Osteoblast (primary cell): ENCODE results near the gene PPP1R14B. TPM values are rescaled to one million over a fixed set of nuclear protein-coding genes. Genes with fewer than 3 reads are reported as not detected.

Source experiments
- DNase-seq: peaks from one replicate; pipeline ENCODE4 v3.0.0; 2011; ENCODE audit warnings: low spot score, mixed read lengths; ENCODE audit not compliant: insufficient read length; ENCODE audit errors: missing footprints
- H2AFZ ChIP-seq: 2 replicates; pipeline ENCODE4 v1.6.0; 2011; ENCODE audit warnings: mild to moderate bottlenecking, low read length
- H3K27ac ChIP-seq: 2 replicates; pipeline ENCODE4 v1.5.1; 2011; ENCODE audit warnings: mild to moderate bottlenecking, low read depth, low read length, moderate library complexity
- H3K27me3 ChIP-seq: 2 replicates; pipeline ENCODE4 v1.6.0; 2012; ENCODE audit warnings: mild to moderate bottlenecking, control low read depth, inconsistent platforms, low read length, moderate library complexity; ENCODE audit not compliant: insufficient read depth
- H3K36me3 ChIP-seq: 2 replicates; pipeline ENCODE4 v1.5.1; 2011; ENCODE audit warnings: mild to moderate bottlenecking, low read length, control low read depth, moderate library complexity; ENCODE audit not compliant: insufficient read depth
- H3K4me1 ChIP-seq: 2 replicates; pipeline ENCODE4 v1.5.1; 2011; ENCODE audit warnings: mild to moderate bottlenecking, low read length, control low read depth, moderate library complexity; ENCODE audit not compliant: insufficient read depth
- H3K4me2 ChIP-seq: 2 replicates; pipeline ENCODE4 v1.6.0; 2011; ENCODE audit warnings: mild to moderate bottlenecking, low read length; ENCODE audit not compliant: insufficient read depth
- H3K4me3 ChIP-seq: fragments of 200-600 bp; sonication (generic); 3 replicates; pipeline ENCODE4 v1.5.1; 2012; ENCODE audit warnings: mild to moderate bottlenecking, low read length, inconsistent platforms; ENCODE audit not compliant: insufficient read depth
- H3K79me2 ChIP-seq: 2 replicates; pipeline ENCODE4 v1.6.0; 2012; ENCODE audit warnings: mild to moderate bottlenecking, low read length, control low read depth, inconsistent platforms; ENCODE audit not compliant: insufficient read depth
- H3K9me3 ChIP-seq: 2 replicates; pipeline ENCODE4 v1.5.1; 2011; ENCODE audit warnings: low read depth, low read length, control low read depth
- H4K20me1 ChIP-seq: 2 replicates; pipeline ENCODE4 v1.6.0; 2012; ENCODE audit warnings: mild to moderate bottlenecking, low read length, control low read depth; ENCODE audit not compliant: insufficient read depth
- CTCF ChIP-seq: IDR thresholded peaks from 2 replicates; pipeline ENCODE4 v1.5.1; 2011; ENCODE audit warnings: mild to moderate bottlenecking, low read depth, low read length, moderate library complexity; ENCODE audit errors: extremely low read depth
- total RNA-seq: library from RNA; depleted of rRNA; stranded (reverse); fragments of >200 nt; gene quantifications from 2 replicates; pipeline ENCODE4 v1.2.3, GENCODE V29; 2012

Gene PPP1R14B
- total RNA-seq, 1 donor, result 136 TPM

GRCh38 chr11:64241241-64241490 lies 5.6 kb downstream of the PPP1R14B start:
- H4K20me1 ChIP-seq, result peaks cover 8% of the 10 kb centered on the region
- peak overlapping the region; percentile 96 for H3K27ac ChIP-seq
- no peaks in the 10 kb centered on the region for H3K27me3 ChIP-seq
- H3K4me2 ChIP-seq, result peak overlapping the region; percentile 91
- peaks cover 41% of the 10 kb centered on the region for H3K79me2 ChIP-seq
- peaks cover 29% of the 10 kb centered on the region for H3K4me1 ChIP-seq
- peak overlapping the region; percentile 70 for H2AFZ ChIP-seq
- H3K4me3 ChIP-seq, result peak overlapping the region; percentile 87
- no peak for TF ChIP-seq CTCF
- H3K36me3 ChIP-seq, result peaks cover 20% of the 10 kb centered on the region
- no peaks in the 10 kb centered on the region for H3K9me3 ChIP-seq
- peak; percentile 99 for DNase-seq

GRCh38 chr11:64240435-64241240 lies 6.1 kb downstream of the PPP1R14B start, which contains the start of gene FKBP2:
Gene FKBP2, plus strand, starts transcription at chr11:64241095. Its CDS starts 1,293 bp downstream, at chr11:64242388.
- Histone ChIP-seq H3K27ac (peak within 1 kb of the TSS; percentile 96), H3K9me3 (no peaks in the 10 kb centered on the region), H4K20me1 (peaks cover 11% of the 10 kb centered on the region), H3K36me3 (peaks cover 20% of the 10 kb centered on the region), H3K4me3 (peak within 1 kb of the TSS; percentile 87), H3K27me3 (no peaks in the 10 kb centered on the region), H3K79me2 (peaks cover 37% of the 10 kb centered on the region), H2AFZ (peak within 1 kb of the TSS; percentile 94), H3K4me2 (peak within 1 kb of the TSS; percentile 91), H3K4me1 (peaks cover 31% of the 10 kb centered on the region)
- no peak for TF ChIP-seq CTCF
- peak; percentile 100 for DNase-seq

- Histone ChIP-seq H3K36me3 (peaks cover 20% of the 10 kb centered on the region), H3K4me2 (peak overlapping the region; percentile 91), H2AFZ (no peak overlapping the region), H3K9me3 (no peaks in the 10 kb centered on the region), H4K20me1 (peaks cover 12% of the 10 kb centered on the region), H3K27me3 (no peaks in the 10 kb centered on the region), H3K4me3 (peak overlapping the region; percentile 87), H3K27ac (peak overlapping the region; percentile 96), H3K79me2 (peaks cover 36% of the 10 kb centered on the region), H3K4me1 (peaks cover 30% of the 10 kb centered on the region)
- no peak for TF ChIP-seq CTCF
- DNase-seq, result no peak
Observed at GRCh38 chr11:64239662-64240434, 6.9 kb downstream of the PPP1R14B start.

- Histone ChIP-seq H3K27me3 (no peaks in the 10 kb centered on the region), H2AFZ (no peak overlapping the region), H3K4me2 (no peak overlapping the region), H3K4me3 (no peak overlapping the region), H3K4me1 (peaks cover 28% of the 10 kb centered on the region), H4K20me1 (peaks cover 12% of the 10 kb centered on the region), H3K9me3 (no peaks in the 10 kb centered on the region), H3K79me2 (peaks cover 32% of the 10 kb centered on the region), H3K27ac (no peak overlapping the region), H3K36me3 (peaks cover 17% of the 10 kb centered on the region)
- DNase-seq, result no peak
- TF ChIP-seq CTCF, result no peak
Observed at GRCh38 chr11:64238999-64239398, 7.7 kb downstream of the PPP1R14B start.
